AG09319 (cell line): ENCODE measurements around the gene HMOX2.

Experiments used
- DNase-seq: peaks from one replicate; pipeline ENCODE4 v3.0.0-alpha.2; 2010; ENCODE audit warnings: low read depth; ENCODE audit errors: extremely low read depth
- TF ChIP-seq, protein P1 (sequence below): IDR thresholded peaks from 2 replicates; pipeline ENCODE4 v1.5.1; 2011; ENCODE audit warnings: low read depth, mild to moderate bottlenecking, inconsistent platforms, low read length, moderate library complexity

Gene HMOX2

DNA sequence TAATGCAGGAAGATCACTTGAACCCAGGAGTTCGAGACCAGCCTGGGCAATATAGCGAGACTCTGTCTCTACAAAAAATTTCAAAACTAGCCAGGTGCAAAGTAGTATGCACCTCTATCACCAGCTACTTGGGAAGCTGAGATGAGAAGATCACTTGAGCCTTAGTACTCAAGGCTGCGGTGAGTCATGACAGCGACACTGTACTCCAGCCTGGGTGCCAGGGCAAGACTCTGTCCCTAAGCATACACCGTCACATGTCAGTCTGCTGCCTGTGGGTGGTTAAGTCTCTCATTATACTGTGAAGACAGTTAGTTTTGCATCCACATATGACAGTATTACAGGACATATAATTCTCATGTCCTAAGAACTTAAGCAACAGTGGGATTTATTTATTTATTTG, 23.5 kb upstream of the HMOX2 start:
- DNase-seq, result no peak
- TF ChIP-seq, protein P1, sequence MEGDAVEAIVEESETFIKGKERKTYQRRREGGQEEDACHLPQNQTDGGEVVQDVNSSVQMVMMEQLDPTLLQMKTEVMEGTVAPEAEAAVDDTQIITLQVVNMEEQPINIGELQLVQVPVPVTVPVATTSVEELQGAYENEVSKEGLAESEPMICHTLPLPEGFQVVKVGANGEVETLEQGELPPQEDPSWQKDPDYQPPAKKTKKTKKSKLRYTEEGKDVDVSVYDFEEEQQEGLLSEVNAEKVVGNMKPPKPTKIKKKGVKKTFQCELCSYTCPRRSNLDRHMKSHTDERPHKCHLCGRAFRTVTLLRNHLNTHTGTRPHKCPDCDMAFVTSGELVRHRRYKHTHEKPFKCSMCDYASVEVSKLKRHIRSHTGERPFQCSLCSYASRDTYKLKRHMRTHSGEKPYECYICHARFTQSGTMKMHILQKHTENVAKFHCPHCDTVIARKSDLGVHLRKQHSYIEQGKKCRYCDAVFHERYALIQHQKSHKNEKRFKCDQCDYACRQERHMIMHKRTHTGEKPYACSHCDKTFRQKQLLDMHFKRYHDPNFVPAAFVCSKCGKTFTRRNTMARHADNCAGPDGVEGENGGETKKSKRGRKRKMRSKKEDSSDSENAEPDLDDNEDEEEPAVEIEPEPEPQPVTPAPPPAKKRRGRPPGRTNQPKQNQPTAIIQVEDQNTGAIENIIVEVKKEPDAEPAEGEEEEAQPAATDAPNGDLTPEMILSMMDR, result no peak

DNA sequence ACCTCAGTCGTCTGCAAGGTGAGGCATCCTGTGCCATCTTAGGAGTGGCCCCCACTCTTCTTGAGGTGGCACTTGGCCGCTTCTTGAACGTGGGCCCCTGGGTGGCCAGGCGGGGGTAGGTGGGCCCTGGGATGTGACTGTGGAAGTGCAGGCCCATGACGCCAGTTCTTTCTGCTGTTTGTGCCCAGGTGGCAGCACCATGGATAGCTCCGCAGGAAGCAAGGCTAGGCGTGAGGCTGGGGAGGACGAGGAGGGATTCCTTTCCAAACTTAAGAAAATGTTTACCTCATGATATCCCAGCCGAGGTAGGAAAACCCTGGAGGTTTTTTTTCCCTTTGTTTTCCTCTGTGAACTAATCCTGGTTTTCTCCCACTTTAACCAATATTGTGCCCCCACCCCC, 21.6 kb upstream of the HMOX2 start:
- TF ChIP-seq, protein P1, result no peak
- DNase-seq, result no peak

DNA sequence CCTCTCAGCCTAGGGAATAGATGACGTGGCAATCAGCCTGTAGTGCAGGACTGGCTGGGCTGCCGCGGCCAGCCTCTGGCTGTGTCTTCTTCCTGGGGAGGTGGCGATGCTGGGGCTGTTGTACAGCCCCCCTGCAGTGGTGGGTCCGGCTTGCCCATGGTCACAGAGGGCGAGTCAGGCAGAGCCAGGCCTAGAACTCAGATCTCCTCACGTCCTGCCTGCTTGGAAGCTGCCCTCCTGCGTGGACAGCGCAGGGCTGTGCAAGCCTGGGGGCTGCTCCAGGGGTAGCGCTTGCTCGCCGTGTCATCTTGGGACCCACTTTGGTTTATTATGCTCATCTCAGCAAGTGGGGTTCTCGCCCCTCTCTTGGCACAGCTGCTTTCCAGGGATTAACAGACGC, 21.1 kb upstream of the HMOX2 start:
- no peak for DNase-seq
- TF ChIP-seq, protein P1, result no peak

DNA sequence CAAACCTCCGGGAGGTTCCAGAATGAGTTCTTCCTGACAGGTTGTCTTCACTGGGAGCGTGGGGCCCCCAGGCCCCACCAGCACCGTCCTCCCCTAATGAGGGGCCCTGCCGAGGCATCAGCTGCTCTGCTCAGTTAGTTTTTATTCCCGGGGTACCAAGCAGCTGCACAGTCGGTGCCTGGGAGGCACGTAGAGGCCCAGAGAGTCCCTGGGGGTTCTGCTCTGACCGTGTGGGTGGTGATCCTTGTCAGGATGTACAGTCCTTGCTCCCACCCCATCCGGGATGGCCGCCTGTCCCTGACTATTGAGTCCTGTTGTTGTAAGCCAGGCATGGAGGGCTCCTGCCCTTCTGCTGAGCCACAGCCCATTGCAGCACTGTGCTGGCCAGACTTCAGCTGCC, 20.2 kb upstream of the HMOX2 start:
- TF ChIP-seq, protein P1, result no peak

DNA sequence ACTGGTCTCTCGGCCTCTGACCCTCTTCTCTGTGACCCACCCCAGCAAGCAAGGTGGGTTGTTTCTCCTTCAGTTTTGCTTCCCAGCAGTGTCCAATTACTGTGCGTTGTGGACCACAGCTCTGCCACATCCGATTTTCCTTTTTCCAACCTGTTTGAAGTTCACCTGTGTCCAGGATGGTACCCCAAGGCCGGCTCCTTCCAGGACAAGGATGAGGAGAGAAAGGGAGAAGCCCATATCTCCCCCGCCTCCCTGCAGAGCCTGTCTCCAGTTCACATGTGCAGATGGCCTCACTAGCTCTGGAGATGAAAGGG, 15.3 kb upstream of the HMOX2 start:
- DNase-seq, result no peak
- TF ChIP-seq, protein P1, result no peak

More for the DNA sequence above, 20.2 kb upstream of the HMOX2 start:
- DNase-seq, result no peak

DNA sequence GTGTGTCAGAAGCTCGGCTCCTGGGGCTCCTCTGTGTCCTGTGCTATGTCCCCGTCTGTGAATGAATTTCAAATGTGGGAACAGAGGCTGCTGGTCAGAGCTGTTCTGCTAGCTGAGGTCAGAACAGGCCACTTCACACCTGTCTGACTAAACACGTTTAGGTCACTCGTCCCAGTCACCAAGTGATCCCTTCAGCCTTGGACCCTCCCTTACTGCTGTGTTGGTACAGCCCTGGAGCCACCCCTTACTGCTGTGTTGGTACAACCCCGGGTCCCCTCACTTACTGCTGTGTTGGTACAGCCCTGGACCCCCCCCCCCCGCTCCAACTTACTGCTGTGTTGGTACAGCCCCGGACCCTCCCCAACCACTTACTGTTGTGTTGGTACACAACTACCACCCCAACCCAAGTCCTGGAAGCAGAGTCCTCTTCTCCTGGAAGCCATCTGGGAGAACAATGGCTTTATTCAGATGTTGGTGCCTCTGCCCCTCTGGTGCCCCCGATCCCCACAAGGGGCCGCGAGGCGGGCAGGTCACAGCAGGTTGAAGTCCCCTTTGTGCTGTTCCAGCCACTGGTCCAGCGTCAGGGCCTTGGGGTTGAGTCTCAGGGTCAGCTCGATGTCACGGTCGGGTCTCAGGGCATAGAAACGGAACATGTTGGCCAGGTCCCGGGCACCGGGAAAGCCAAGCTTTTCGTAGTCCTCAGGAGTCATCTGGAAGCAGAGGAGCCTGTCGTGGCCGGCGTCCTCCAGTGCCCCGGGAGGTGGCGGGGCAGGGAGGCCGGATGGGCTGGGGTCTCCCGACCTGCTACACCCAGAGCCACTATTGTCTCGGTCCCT, 14.7 kb upstream of the HMOX2 start:
- TF ChIP-seq, protein P1, result no peak
- no peak for DNase-seq

DNA sequence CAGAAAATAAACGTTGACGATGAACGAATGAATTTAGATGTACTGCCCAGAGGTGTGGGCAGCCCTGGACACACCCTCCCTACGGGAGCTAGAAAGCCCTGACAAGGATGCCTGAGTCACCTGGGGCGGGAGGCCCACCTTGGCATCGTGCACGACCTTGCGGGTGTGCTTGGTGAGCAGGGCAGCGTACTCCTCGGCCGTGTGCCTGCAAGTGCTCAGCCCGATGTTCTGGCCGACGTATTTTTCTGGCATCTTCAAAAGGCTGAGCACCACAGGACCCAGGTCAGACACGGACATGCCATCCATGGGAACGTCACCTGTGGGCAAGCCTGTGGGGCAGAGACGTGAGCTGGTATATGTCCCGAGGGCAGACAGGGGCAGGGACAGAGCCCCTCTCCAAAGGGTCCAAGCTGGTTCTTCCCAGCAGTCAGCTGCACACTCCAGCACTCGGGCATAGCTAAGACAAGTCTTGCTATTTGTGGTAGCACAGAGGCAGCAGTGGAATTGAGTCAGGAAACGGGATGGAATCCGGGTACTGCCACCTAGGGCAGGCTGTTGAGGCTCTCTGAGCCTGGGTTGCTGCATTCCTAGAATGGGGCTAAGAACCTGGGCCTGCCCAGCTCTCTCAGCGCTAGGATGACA, 12.6 kb upstream of the HMOX2 start:
- TF ChIP-seq, protein P1, result no peak
- DNase-seq, result no peak
